ENCODE measurements around the gene DYTN.

DYTN gene

GRCh38 chr2:206688990-206689389 lies 29.2 kb downstream of the DYTN start:
- TF ChIP-seq, protein P1, sequence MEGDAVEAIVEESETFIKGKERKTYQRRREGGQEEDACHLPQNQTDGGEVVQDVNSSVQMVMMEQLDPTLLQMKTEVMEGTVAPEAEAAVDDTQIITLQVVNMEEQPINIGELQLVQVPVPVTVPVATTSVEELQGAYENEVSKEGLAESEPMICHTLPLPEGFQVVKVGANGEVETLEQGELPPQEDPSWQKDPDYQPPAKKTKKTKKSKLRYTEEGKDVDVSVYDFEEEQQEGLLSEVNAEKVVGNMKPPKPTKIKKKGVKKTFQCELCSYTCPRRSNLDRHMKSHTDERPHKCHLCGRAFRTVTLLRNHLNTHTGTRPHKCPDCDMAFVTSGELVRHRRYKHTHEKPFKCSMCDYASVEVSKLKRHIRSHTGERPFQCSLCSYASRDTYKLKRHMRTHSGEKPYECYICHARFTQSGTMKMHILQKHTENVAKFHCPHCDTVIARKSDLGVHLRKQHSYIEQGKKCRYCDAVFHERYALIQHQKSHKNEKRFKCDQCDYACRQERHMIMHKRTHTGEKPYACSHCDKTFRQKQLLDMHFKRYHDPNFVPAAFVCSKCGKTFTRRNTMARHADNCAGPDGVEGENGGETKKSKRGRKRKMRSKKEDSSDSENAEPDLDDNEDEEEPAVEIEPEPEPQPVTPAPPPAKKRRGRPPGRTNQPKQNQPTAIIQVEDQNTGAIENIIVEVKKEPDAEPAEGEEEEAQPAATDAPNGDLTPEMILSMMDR (conservative IDR thresholded peaks at IDR 0.05; ENCODE audit: control insufficient read depth, insufficient read depth, low read depth, low read length), result no peak
- no peak for DNase-seq (ENCODE audit: low read depth)
- H3K4me3 ChIP-seq (ENCODE audit: control insufficient read depth, low read depth, low read length), result no peak overlapping the region

DNA sequence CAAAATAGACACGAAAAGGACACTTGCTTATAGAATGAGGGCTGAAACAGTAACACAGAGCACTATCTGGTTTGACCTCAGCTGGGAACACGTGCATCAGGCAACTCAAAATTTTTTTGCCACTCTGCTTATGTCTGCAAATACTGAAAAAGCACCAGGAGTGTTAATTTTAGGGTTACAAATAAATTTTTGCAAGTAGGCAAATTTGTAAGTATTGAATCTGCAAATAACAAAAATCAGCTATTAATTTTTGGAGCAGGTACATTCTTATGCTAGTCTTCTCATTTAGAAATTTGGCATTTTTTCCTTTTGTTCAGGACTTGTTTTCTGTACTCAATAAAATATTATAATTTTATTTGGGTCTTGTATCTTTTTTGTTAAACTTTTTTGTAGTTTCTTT lies 29.7 kb downstream of the DYTN start:
- TF ChIP-seq, protein P1 (conservative IDR thresholded peaks at IDR 0.05; ENCODE audit: control insufficient read depth, insufficient read depth, low read depth, low read length), result no peak
- H3K4me3 ChIP-seq (ENCODE audit: control insufficient read depth, low read depth, low read length), result no peak overlapping the region
- DNase-seq (ENCODE audit: low read depth), result no peak

- TF ChIP-seq, protein P1 (conservative IDR thresholded peaks at IDR 0.05; ENCODE audit: control insufficient read depth, insufficient read depth, low read depth, low read length), result no peak
- no peak for DNase-seq (ENCODE audit: low read depth)
- H3K4me3 ChIP-seq (ENCODE audit: control insufficient read depth, low read depth, low read length), result no peak overlapping the region
Observed at GRCh38 chr2:206683546-206683945, 34.6 kb downstream of the DYTN start.

GRCh38 chr2:206670531-206671319 lies 47.5 kb downstream of the DYTN start:
- TF ChIP-seq, protein P1 (conservative IDR thresholded peaks at IDR 0.05; ENCODE audit: control insufficient read depth, insufficient read depth, low read depth, low read length), result no peak
- H3K4me3 ChIP-seq (ENCODE audit: control insufficient read depth, low read depth, low read length), result no peak overlapping the region
- no peak for DNase-seq (ENCODE audit: low read depth)

DNA sequence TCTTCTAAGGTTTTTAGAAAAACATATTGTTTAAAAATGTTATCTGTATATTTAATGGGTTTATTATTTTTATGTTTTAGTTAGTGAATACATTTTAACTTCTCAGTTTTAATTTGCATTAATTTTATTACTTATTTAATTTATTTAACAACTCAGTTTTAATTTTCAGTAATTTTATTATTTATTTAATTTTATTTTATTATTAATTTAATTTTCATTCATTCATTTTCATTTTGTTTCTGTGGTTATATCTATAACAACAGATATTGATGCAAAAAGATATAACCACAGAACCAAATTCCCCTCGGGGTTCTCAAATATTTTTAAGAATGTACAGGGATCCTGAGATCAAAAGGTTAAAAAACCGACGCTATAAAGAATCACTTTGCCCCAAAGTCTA lies 52.9 kb downstream of the DYTN start:
- TF ChIP-seq, protein P1 (conservative IDR thresholded peaks at IDR 0.05; ENCODE audit: control insufficient read depth, insufficient read depth, low read depth, low read length), result no peak
- no peak overlapping the region for H3K4me3 ChIP-seq (ENCODE audit: control insufficient read depth, low read depth, low read length)
- no peak for DNase-seq (ENCODE audit: low read depth)

DNA sequence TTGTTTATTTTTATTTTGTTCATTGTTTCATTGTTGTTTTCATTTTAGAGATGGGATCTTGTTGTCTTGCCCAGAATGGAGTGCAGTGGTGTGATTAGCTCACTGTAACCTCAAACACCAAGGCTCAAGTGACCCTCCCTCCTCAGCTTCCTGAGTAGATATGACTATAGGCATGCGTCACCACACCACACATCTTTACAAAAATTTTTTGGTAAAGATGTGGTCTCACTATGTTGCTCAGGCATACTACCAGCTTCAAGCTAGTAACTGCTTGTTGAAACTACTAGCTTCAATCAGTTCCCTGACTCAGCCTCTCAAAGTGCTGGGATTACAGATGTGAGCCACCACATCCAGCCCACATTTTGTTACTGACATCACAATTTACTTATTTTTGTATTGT lies 61.1 kb downstream of the DYTN start:
- no peak overlapping the region for H3K4me3 ChIP-seq (ENCODE audit: control insufficient read depth, low read depth, low read length)
- peak; percentile 4 for DNase-seq (ENCODE audit: low read depth)
- TF ChIP-seq, protein P1 (conservative IDR thresholded peaks at IDR 0.05; ENCODE audit: control insufficient read depth, insufficient read depth, low read depth, low read length), result no peak
